ENCODE results near the gene BAIAP3. TPM values are rescaled to one million over a fixed set of nuclear protein-coding genes. Genes with fewer than 3 reads are reported as not detected.

BAIAP3 gene
- total RNA-seq, 2 experiments from 2014 or later, result 0.83 to 1.6 TPM

- DNase-seq, result no peak
- Mint-ChIP-seq H3K27me3 (no peaks in the 10 kb centered on the region), H3K36me3 (ENCODE audit: low read depth) (peaks cover 1% of the 10 kb centered on the region), H3K9me3 (no peaks in the 10 kb centered on the region), H3K27ac (no peak overlapping the region), H3K4me3 (no peak overlapping the region), H3K4me1 (no peaks in the 10 kb centered on the region)
- CTCF ChIA-PET, result no interaction called here
- POLR2A ChIA-PET, result no interaction called here
Observed at GRCh38 chr16:1397779-1398178, 64.3 kb downstream of the BAIAP3 start.

DNA sequence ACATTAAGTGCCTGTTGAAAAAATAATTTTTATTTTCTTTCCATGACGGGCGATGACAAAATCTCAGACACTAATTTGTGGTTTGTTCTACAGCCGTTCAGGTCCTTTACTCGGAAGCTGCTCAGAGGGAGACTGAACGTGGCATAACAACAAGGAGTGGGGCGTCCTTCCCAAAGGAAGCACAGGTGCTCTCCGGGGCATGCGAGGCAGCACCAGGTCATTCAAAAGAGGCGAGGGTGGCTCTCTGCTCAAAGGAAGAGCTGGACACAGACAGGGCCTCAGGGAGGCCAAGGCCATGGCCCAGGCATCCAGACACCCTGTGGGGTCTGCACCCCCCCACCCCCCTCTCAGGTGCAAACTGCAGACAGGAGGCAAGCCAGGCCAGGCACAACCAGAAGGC, 64.9 kb downstream of the BAIAP3 start:
- Mint-ChIP-seq H3K36me3 (ENCODE audit: low read depth) (peaks cover 2% of the 10 kb centered on the region), H3K27ac (no peak overlapping the region), H3K4me1 (no peaks in the 10 kb centered on the region), H3K9me3 (no peaks in the 10 kb centered on the region), H3K27me3 (no peaks in the 10 kb centered on the region), H3K4me3 (no peak overlapping the region)
- POLR2A ChIA-PET, result no interaction called here
- CTCF ChIA-PET, result no interaction called here
- DNase-seq, result no peak

Other genes with a start within 250 kb of the BAIAP3 start
- not detected for gene C1QTNF8, start 237.4 kb upstream of the BAIAP3 start, total RNA-seq
- 1 to 10 TPM; 3.2 to 3.6 TPM for gene CACNA1H, start 180.5 kb upstream of the BAIAP3 start, total RNA-seq
- gene TPSG1, start 108.4 kb upstream of the BAIAP3 start, total RNA-seq, result not detected
- gene TPSB2, start 103.5 kb upstream of the BAIAP3 start, total RNA-seq, result not detected
- not detected for gene TPSAB1, start 92.9 kb upstream of the BAIAP3 start, total RNA-seq
- not detected for gene TPSD1, start 77.6 kb upstream of the BAIAP3 start, total RNA-seq
- 100 to 1,000 TPM; 204 to 222 TPM for gene UBE2I, start 24.0 kb upstream of the BAIAP3 start, total RNA-seq
- 10 to 100 TPM; 33.8 to 43.7 TPM for gene TSR3, start 18.2 kb downstream of the BAIAP3 start, total RNA-seq
- 10 to 100 TPM; 34.3 to 36.9 TPM for gene GNPTG, start 18.3 kb downstream of the BAIAP3 start, total RNA-seq
- 10 to 100 TPM; 31.8 to 37.9 TPM for gene UNKL, start 81.1 kb downstream of the BAIAP3 start, total RNA-seq
- 10 to 100 TPM; 11.2 to 13.4 TPM for gene UQCC4, start 87.1 kb downstream of the BAIAP3 start, total RNA-seq
- not detected for gene PERCC1, start 97.4 kb downstream of the BAIAP3 start, total RNA-seq
- gene CCDC154, start 110.9 kb downstream of the BAIAP3 start, total RNA-seq, result 1 to 10 TPM; 1.9 to 2.7 TPM
- 10 to 100 TPM; 58.3 to 64.0 TPM for gene CLCN7, start 141.4 kb downstream of the BAIAP3 start, total RNA-seq
- not detected for gene PTX4, start 155.3 kb downstream of the BAIAP3 start, total RNA-seq
- 10 to 100 TPM; 49.1 to 65.5 TPM for gene TELO2, start 159.7 kb downstream of the BAIAP3 start, total RNA-seq
- gene TMEM204, start 200.0 kb downstream of the BAIAP3 start, total RNA-seq, result 10 to 100 TPM; 60.6 to 73.5 TPM

Data from activated CD4-positive, alpha-beta T cell treated with anti-CD3 and anti-CD28 coated beads, Interleukin-2, amount 10 ng/mL, durations not matched to agents 7 days and 5 days (primary cell).